GM13977 (cell line): ENCODE results near the gene ABI1.

Experiments used
- DNase-seq: peaks from one replicate; pipeline ENCODE4 v3.0.0; 2012; ENCODE audit warnings: low spot score
- in situ Hi-C: fragments of 300-500 bp; cut with MboI; formaldehyde crosslinking; loops from one replicate; pipeline ENCODE4 v1.12.0; 2022; ENCODE audit warnings: low sequenced_read_pairs, low pct_unique_long_range_greater_than_20kb, mixed read lengths, inconsistent platforms; ENCODE audit not compliant: unreplicated experiment
- TF ChIP-seq, protein P1 (sequence below): IDR thresholded peaks from 2 replicates; pipeline ENCODE4 v1.5.1; 2012; ENCODE audit warnings: mild to moderate bottlenecking, control low read depth; ENCODE audit not compliant: insufficient read depth; ENCODE audit errors: extremely low read depth, missing control alignments

Gene ABI1

DNA sequence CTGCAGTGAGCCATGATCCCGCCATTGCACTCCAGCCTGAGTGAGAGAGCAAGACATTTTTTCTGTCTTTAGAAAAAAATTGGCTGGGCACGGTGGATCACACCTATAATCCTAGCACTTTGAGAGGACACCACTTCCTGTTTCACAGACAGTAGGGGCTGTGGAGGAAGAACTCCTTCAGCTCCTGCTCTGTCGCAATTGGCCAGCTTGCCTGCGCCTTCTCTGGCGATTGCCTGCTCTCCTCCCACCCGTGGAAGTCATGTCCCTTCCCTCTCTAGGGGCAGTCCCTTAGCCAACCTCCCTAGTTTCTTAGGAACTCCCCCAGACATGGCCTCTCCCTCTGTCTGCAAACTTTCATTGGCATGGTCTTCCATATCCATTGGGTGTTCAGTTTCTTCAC, 154.6 kb downstream of the ABI1 start:
- DNase-seq, result no peak
- in situ Hi-C loops, result no loop called here
- TF ChIP-seq, protein P1, sequence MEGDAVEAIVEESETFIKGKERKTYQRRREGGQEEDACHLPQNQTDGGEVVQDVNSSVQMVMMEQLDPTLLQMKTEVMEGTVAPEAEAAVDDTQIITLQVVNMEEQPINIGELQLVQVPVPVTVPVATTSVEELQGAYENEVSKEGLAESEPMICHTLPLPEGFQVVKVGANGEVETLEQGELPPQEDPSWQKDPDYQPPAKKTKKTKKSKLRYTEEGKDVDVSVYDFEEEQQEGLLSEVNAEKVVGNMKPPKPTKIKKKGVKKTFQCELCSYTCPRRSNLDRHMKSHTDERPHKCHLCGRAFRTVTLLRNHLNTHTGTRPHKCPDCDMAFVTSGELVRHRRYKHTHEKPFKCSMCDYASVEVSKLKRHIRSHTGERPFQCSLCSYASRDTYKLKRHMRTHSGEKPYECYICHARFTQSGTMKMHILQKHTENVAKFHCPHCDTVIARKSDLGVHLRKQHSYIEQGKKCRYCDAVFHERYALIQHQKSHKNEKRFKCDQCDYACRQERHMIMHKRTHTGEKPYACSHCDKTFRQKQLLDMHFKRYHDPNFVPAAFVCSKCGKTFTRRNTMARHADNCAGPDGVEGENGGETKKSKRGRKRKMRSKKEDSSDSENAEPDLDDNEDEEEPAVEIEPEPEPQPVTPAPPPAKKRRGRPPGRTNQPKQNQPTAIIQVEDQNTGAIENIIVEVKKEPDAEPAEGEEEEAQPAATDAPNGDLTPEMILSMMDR, result no peak

DNA sequence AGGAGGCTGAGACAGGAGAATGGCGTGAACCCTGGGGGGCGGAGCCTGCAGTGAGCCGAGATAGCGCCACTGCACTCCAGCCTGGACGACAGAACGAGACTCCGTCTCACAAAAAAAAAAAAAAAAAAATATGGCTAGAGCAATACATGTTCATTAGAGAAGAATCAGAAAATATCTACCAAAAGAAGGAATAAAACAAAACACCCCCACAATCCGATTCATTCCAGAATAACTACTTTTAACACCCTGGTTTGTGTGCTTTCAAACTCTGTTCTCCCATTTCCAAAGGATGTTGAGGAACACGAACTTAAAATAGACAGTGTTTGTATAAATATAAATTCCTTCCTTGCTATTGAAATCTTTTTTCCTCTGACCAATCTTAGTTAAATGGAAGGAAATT, 156.8 kb downstream of the ABI1 start:
- in situ Hi-C loops, result no loop called here
- DNase-seq, result no peak
- TF ChIP-seq, protein P1, result no peak

DNA sequence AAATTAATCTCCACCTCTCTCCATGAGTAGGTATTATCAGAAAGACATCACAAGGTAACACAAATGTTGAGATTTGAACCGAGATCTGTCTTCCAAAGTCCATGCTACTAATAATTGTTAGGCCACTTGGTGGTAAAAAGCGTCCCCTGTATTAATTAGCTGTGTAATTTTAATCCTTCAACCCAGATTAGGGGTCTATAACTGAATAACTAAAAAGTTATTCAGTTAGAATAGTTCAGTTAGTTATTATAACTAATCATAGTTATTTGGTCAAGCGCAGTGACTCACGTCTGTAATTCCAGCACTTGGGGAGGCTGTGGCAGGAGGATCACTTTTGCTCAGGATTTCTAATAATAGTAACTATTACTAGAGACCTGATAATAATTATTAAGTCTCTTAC, 157.7 kb downstream of the ABI1 start:
- DNase-seq, result no peak
- TF ChIP-seq, protein P1, result no peak
- in situ Hi-C loops, result no loop called here

DNA sequence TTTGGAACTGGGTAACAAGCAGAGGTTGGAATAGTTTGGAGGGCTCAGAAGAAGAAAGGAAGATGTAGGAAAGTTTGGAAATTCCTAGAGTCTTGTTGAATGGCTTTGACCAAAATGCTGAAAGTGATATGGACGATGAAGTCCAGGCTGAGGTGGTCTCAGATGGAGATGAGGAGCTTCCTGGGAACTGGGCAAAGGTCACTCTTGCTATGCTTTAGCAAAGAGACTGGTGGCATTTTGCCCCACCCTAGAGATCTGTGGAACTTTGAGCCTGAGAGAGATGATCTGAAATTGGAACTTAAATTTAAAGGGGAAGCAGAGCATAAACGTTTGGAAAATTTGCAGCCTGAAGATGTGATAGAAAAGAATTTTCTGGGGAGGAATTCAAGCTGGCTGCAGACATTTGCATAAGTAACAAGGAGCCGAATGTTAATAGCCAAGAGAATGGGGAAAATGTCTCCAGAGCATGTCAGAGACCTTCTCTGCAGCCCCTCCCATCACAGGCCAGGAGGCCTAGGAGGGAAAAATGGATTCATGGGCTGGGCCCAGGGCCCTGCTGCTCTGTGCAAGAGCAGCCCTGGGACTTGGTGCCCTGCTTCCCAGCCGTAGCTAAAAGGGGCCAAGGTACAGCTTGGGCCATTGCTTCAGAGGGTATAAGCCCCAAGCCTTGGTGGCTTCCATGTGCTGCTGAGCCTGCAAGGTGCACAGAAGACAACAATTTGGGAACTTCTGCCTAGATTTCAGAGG, 159.7 kb downstream of the ABI1 start:
- TF ChIP-seq, protein P1, result no peak
- in situ Hi-C loops, result no loop called here
- DNase-seq, result no peak

DNA sequence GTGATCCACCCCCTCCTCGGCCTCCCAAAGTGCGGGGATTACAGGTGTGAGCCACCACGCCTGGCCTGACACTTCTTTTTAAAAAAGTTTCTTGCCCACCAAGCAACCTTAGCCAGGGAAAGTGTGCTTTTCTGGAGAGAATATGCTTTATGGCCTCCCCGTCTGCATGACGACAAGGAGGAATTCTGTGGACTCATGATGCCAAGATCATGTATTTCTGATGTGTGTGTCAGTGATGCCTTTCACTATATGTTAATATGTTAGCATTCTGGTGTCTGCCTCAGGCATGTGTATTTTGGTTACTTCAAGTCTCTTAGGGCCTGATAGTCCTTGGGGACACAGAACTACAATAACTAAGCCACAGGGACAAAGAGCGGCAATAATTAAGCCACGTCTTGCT, 161.1 kb downstream of the ABI1 start:
- DNase-seq, result no peak
- TF ChIP-seq, protein P1, result no peak
- in situ Hi-C loops, result loop anchor here (25.0 kb wide), 1 partner anchor 362 kb away; no protein-coding TSS in a partner anchor

DNA sequence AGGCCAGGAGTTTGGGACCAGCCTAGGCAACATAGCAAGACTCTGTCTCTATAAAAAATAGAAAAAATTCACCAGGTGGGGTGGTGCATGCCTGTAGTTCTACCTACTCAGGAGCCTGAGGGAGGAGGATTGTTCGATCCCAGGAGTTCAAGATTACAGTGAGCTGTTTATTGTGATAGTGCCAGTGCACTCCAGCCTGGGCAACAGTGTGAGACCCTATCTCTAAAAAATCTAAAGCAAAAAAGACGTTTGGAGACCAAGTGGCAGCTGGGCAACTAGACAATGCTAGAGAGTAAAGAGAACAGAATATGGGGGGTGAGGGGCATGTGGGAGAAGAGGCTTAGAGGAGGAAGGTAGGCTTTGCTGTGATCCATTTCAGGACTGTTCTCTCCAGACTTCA, 161.8 kb downstream of the ABI1 start:
- no peak for DNase-seq
- in situ Hi-C loops, result loop anchor here (25.0 kb wide), 1 partner anchor 362 kb away; no protein-coding TSS in a partner anchor
- TF ChIP-seq, protein P1, result no peak
